Measurements from ENCODE around the gene CMKLR1.

CMKLR1 gene

GRCh38 chr12:108346727-108347710 lies 7.9 kb upstream of the CMKLR1 start:
- DNase-seq (ENCODE audit: low read depth in 1 of 2, low spot score in 1 of 2): no peak
- Histone ChIP-seq H3K27ac (replicated peaks) (no peak overlapping the region), H3K27me3 (ENCODE audit: insufficient read depth, poor library complexity, severe bottlenecking) (no peaks in the 10 kb centered on the region), H3K4me3 (replicated peaks; ENCODE audit: insufficient read depth, low read length) (no peak overlapping the region)
- TF ChIP-seq POLR2AphosphoS5 (IDR thresholded peaks at IDR 0.05; ENCODE audit: low read depth): no peak
- no peak for TF ChIP-seq SPI1 (IDR thresholded peaks at IDR 0.05; ENCODE audit: borderline replicate concordance, low read depth)
- TF ChIP-seq CTCF (IDR thresholded peaks at IDR 0.05; ENCODE audit: insufficient read depth, low read length): no peak
- TF ChIP-seq REST (IDR thresholded peaks at IDR 0.05; ENCODE audit: insufficient replicate concordance, low read depth): no peak
- TF ChIP-seq GABPA (IDR thresholded peaks at IDR 0.05; ENCODE audit: low read depth): no peak

GRCh38 chr12:108345716-108346633 lies 6.9 kb upstream of the CMKLR1 start:
- DNase-seq (ENCODE audit: low read depth in 1 of 2, low spot score in 1 of 2): no peak
- TF ChIP-seq REST (IDR thresholded peaks at IDR 0.05; ENCODE audit: insufficient replicate concordance, low read depth) (no peak), GABPA (IDR thresholded peaks at IDR 0.05; ENCODE audit: low read depth) (no peak), POLR2AphosphoS5 (IDR thresholded peaks at IDR 0.05; ENCODE audit: low read depth) (no peak), CTCF (IDR thresholded peaks at IDR 0.05; ENCODE audit: insufficient read depth, low read length) (no peak), SPI1 (IDR thresholded peaks at IDR 0.05; ENCODE audit: borderline replicate concordance, low read depth) (no peak)
- Histone ChIP-seq H3K4me3 (replicated peaks; ENCODE audit: insufficient read depth, low read length) (no peak overlapping the region), H3K27ac (replicated peaks) (no peak overlapping the region), H3K27me3 (ENCODE audit: insufficient read depth, poor library complexity, severe bottlenecking) (no peaks in the 10 kb centered on the region)

- Histone ChIP-seq H3K27me3 (ENCODE audit: insufficient read depth, poor library complexity, severe bottlenecking) (peaks cover 23% of the 10 kb centered on the region), H3K27ac (replicated peaks) (no peak overlapping the region), H3K4me3 (replicated peaks; ENCODE audit: insufficient read depth, low read length) (no peak overlapping the region)
- no peak for DNase-seq (ENCODE audit: low read depth in 1 of 2, low spot score in 1 of 2)
- TF ChIP-seq GABPA (IDR thresholded peaks at IDR 0.05; ENCODE audit: low read depth) (no peak), REST (IDR thresholded peaks at IDR 0.05; ENCODE audit: insufficient replicate concordance, low read depth) (no peak), SPI1 (IDR thresholded peaks at IDR 0.05; ENCODE audit: borderline replicate concordance, low read depth) (no peak), CTCF (IDR thresholded peaks at IDR 0.05; ENCODE audit: insufficient read depth, low read length) (no peak), POLR2AphosphoS5 (IDR thresholded peaks at IDR 0.05; ENCODE audit: low read depth) (no peak)
These were observed 3.9 kb upstream of the CMKLR1 start for GRCh38 chr12:108342985-108343384.
